ENCODE measurements around the gene GSTK1.

DNA sequence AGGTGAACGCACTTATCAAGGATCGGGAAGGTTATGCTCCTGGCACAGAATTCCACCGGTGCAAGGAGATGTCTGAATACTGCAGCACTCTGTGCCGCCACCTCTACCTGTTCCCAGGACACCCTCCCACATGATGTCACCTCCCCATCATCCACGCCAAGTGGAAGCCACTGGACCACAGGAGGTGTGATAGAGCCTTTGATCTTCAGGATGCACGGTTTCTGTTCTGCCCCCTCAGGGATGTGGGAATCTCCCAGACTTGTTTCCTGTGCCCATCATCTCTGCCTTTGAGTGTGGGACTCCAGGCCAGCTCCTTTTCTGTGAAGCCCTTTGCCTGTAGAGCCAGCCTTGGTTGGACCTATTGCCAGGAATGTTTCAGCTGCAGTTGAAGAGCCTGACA, 41.7 kb downstream of the GSTK1 start:
- TF ChIP-seq CTCF (IDR thresholded peaks at IDR 0.05) (no peak), POLR2A (IDR thresholded peaks at IDR 0.05) (no peak)

All from uterus (tissue), 2 donors.